MCF 10A (cell line): ENCODE data around the gene CDHR2. TPM values are rescaled to one million over a fixed set of nuclear protein-coding genes. Genes with fewer than 3 reads are reported as not detected.
A peak's percentile ranks its signal among the peaks of the same experiment; 100 is the strongest.

Experiments
- BruUV-seq: library from RNA; stranded (reverse); fragments of 400-500 nt; replicated peaks from 2 replicates; lab custom pipeline; 2021; lab: Mats Ljungman, UMichigan
- CTCF ChIA-PET: fragments of 300-600 bp; sonication (Branson Sonifier 250); formaldehyde crosslinking; extraction: SDS; loops from one replicate; lab custom pipeline; 2021; ENCODE audit warnings: antibody characterized with exemption, inconsistent platforms; lab: Yijun Ruan, JAX
- POLR2A ChIA-PET: fragments of 300-600, 350-650 bp; sonication (Branson Sonifier 250); formaldehyde crosslinking; extraction: SDS; loops from one replicate; lab custom pipeline; 2020; ENCODE audit warnings: antibody characterized with exemption, inconsistent platforms; lab: Yijun Ruan, JAX
- DNase-seq: peaks from one replicate; pipeline ENCODE4 v3.0.0-alpha.2; 2018; ENCODE audit not compliant: unreplicated experiment
- H3K27ac Mint-ChIP-seq: one replicate; pipeline ENCODE4 v1.8.0; 2022; ENCODE audit warnings: mild to moderate bottlenecking, low read depth, mixed read lengths; ENCODE audit not compliant: unreplicated experiment
- H3K27me3 Mint-ChIP-seq: one replicate; pipeline ENCODE4 v1.8.0; 2022; ENCODE audit warnings: mixed read lengths; ENCODE audit not compliant: insufficient read depth, unreplicated experiment
- H3K36me3 Mint-ChIP-seq: one replicate; pipeline ENCODE4 v1.8.0; 2022; ENCODE audit warnings: mild to moderate bottlenecking, moderate library complexity, mixed read lengths; ENCODE audit not compliant: insufficient read depth, unreplicated experiment
- H3K4me1 Mint-ChIP-seq: one replicate; pipeline ENCODE4 v1.8.0; 2022; ENCODE audit warnings: mixed read lengths; ENCODE audit not compliant: insufficient read depth, unreplicated experiment
- H3K4me3 Mint-ChIP-seq: one replicate; pipeline ENCODE4 v1.8.0; 2022; ENCODE audit warnings: mild to moderate bottlenecking, moderate library complexity, mixed read lengths; ENCODE audit not compliant: unreplicated experiment
- H3K9me3 Mint-ChIP-seq: one replicate; pipeline ENCODE4 v1.8.0; 2022; ENCODE audit warnings: mixed read lengths; ENCODE audit not compliant: unreplicated experiment
- CTCF ChIP-seq: fragments of 200-600 bp; IDR thresholded peaks from one replicate; pipeline ENCODE4 v1.8.0; 2022; ENCODE audit warnings: antibody characterized with exemption, mild to moderate bottlenecking; ENCODE audit not compliant: unreplicated experiment
- intact Hi-C: fragments of 100-400 bp; cut with micrococcal nuclease; formaldehyde crosslinking; loops from 2 replicates; pipeline ENCODE4 v1.14.1; 2022
- total RNA-seq: library from RNA; stranded (reverse); gene quantifications from 2 replicates; pipeline ENCODE4 v1.2.3, GENCODE V29; 2022

The CDHR2 gene
- total RNA-seq, 1 experiment from 2014 or later: 0.09 TPM

- no TSS peak for BruUV-seq
- no peak for TF ChIP-seq CTCF
- no peaks in the 10 kb centered on the region for H3K36me3 Mint-ChIP-seq
- CTCF ChIA-PET: interaction anchor here (0.6 to 0.7 kb wide), 2 partner anchors 9 to 92 kb away, joined by 3 read pairs; no protein-coding TSS in a partner anchor
- POLR2A ChIA-PET: no interaction called here
- no peak overlapping the region for H3K27ac Mint-ChIP-seq
- H3K9me3 Mint-ChIP-seq: no peaks in the 10 kb centered on the region
- no peak for DNase-seq
- no peaks in the 10 kb centered on the region for H3K4me1 Mint-ChIP-seq
- H3K27me3 Mint-ChIP-seq: peaks cover 10% of the 10 kb centered on the region
- no peak overlapping the region for H3K4me3 Mint-ChIP-seq
- intact Hi-C loops: no loop called here
Measured at GRCh38 chr5:176565760-176566288, 16.7 kb downstream of the CDHR2 start.

- ChIA-PET CTCF (interaction anchor here (0.6 to 1.3 kb wide), 3 partner anchors 10 to 152 kb away, joined by 3 to 5 read pairs (median 3); partner anchors contain the start of gene CLTB), POLR2A (no interaction called here)
- no peaks in the 10 kb centered on the region for H3K9me3 Mint-ChIP-seq
- peaks cover 18% of the 10 kb centered on the region for H3K27me3 Mint-ChIP-seq
- TF ChIP-seq CTCF: no peak
- intact Hi-C loops: no loop called here
- no peak for DNase-seq
- H3K27ac Mint-ChIP-seq: no peak overlapping the region
- H3K36me3 Mint-ChIP-seq: no peaks in the 10 kb centered on the region
- H3K4me3 Mint-ChIP-seq: no peak overlapping the region
- BruUV-seq: no TSS peak
- peaks cover under 1% of the 10 kb centered on the region for H3K4me1 Mint-ChIP-seq
Measured at GRCh38 chr5:176568657-176569056, 19.5 kb downstream of the CDHR2 start.

- no peaks in the 10 kb centered on the region for H3K9me3 Mint-ChIP-seq
- no peaks in the 10 kb centered on the region for H3K36me3 Mint-ChIP-seq
- H3K27ac Mint-ChIP-seq: no peak overlapping the region
- DNase-seq: no peak
- CTCF ChIA-PET: interaction anchor here (0.6 to 5.0 kb wide), 10 partner anchors 9 to 1792 kb away, joined by 3 to 42 read pairs (median 4); partner anchors contain the start of genes RNF44 and TSPAN17
- POLR2A ChIA-PET: interaction anchor here (0.5 kb wide), 1 partner anchor 1617 kb away, joined by 3 read pairs; no protein-coding TSS in a partner anchor
- H3K27me3 Mint-ChIP-seq: peaks cover 18% of the 10 kb centered on the region
- H3K4me1 Mint-ChIP-seq: peaks cover 9% of the 10 kb centered on the region
- H3K4me3 Mint-ChIP-seq: no peak overlapping the region
- intact Hi-C loops: loop anchor here (1.0 to 5.0 kb wide), 2 partner anchors 154 to 542 kb away; partner anchors contain the start of gene CLTB
- TF ChIP-seq CTCF: peak; percentile 9
- no TSS peak for BruUV-seq
Measured at GRCh38 chr5:176570044-176570443, 20.9 kb downstream of the CDHR2 start.

- TF ChIP-seq CTCF: peak; percentile 94
- ChIA-PET POLR2A (interaction anchor here (0.7 to 1.4 kb wide), 3 partner anchors 17 to 156 kb away, joined by 3 read pairs; no protein-coding TSS in a partner anchor), CTCF (interaction anchor here (0.5 to 5.0 kb wide), 54 partner anchors 9 to 850 kb away, joined by 3 to 55 read pairs (median 4); partner anchors contain the start of genes CDHR2 and TSPAN17)
- Mint-ChIP-seq H3K27ac (no peak overlapping the region), H3K9me3 (no peaks in the 10 kb centered on the region), H3K4me3 (no peak overlapping the region), H3K4me1 (peaks cover 14% of the 10 kb centered on the region), H3K36me3 (no peaks in the 10 kb centered on the region), H3K27me3 (peaks cover 18% of the 10 kb centered on the region)
- no TSS peak for BruUV-seq
- intact Hi-C loops: loop anchor here (1.0 to 5.0 kb wide), 2 partner anchors 74 to 539 kb away; partner anchors contain the start of gene TSPAN17
- peak; percentile 77 for DNase-seq
Measured at GRCh38 chr5:176573564-176574296, 24.6 kb downstream of the CDHR2 start.
